BE2C (cell line): ENCODE measurements around the gene SLFN5.
"Not testable (repeated sequence)": the region's sequence is repeated elsewhere in the genome, so short reads cannot be mapped to it uniquely, and the experiment has no call there.

Experiments
- DNase-seq: peaks from one replicate; pipeline ENCODE4 v3.0.0-alpha.2; 2020
- H3K27me3 ChIP-seq: fragments of 250-450 bp; sonication (Bioruptor Pico); 2 replicates; pipeline ENCODE4 v1.5.1; 2020; ENCODE audit warnings: mild to moderate bottlenecking
- H3K36me3 ChIP-seq: fragments of 250-450 bp; sonication (Bioruptor Pico); 2 replicates; pipeline ENCODE4 v1.5.1; 2020; ENCODE audit warnings: mild to moderate bottlenecking
- H3K4me1 ChIP-seq: fragments of 250-450 bp; sonication (Bioruptor Pico); 2 replicates; pipeline ENCODE4 v1.5.1; 2020
- H3K4me3 ChIP-seq: 2 replicates; pipeline ENCODE4 v1.5.1; 2011; ENCODE audit warnings: low read depth, low read length
- H3K9me3 ChIP-seq: fragments of 250-450 bp; sonication (Bioruptor Pico); 2 replicates; pipeline ENCODE4 v1.5.1; 2020
- CTCF ChIP-seq: IDR thresholded peaks from 2 replicates; pipeline ENCODE4 v1.5.1; 2012; ENCODE audit warnings: mild to moderate bottlenecking, low read depth, low read length

The SLFN5 gene

GRCh38 chr17:35257208-35257659 is 14.4 kb downstream of the SLFN5 start:
- H3K9me3 ChIP-seq = no peaks in the 10 kb centered on the region
- no peak for DNase-seq
- H3K4me3 ChIP-seq = no peak overlapping the region
- H3K4me1 ChIP-seq = no peaks in the 10 kb centered on the region
- no peak for TF ChIP-seq CTCF
- H3K36me3 ChIP-seq = no peaks in the 10 kb centered on the region
- H3K27me3 ChIP-seq = peaks cover 20% of the 10 kb centered on the region

GRCh38 chr17:35259001-35259400 is 16.1 kb downstream of the SLFN5 start:
- no peaks in the 10 kb centered on the region for H3K4me1 ChIP-seq
- no peaks in the 10 kb centered on the region for H3K36me3 ChIP-seq
- H3K9me3 ChIP-seq = no peaks in the 10 kb centered on the region
- H3K4me3 ChIP-seq = no peak overlapping the region
- no peak for TF ChIP-seq CTCF
- no peak for DNase-seq
- peaks cover 31% of the 10 kb centered on the region for H3K27me3 ChIP-seq

- no peaks in the 10 kb centered on the region for H3K9me3 ChIP-seq
- no peak for TF ChIP-seq CTCF
- no peak overlapping the region for H3K4me3 ChIP-seq
- no peak for DNase-seq
- H3K36me3 ChIP-seq = no peaks in the 10 kb centered on the region
- H3K4me1 ChIP-seq = no peaks in the 10 kb centered on the region; the same call in 1 of the 2 replicates
- H3K27me3 ChIP-seq = peaks cover 48% of the 10 kb centered on the region
Measured at GRCh38 chr17:35265071-35265470, 22.2 kb downstream of the SLFN5 start.

GRCh38 chr17:35265566-35266141 is 22.8 kb downstream of the SLFN5 start:
- no peaks in the 10 kb centered on the region for H3K36me3 ChIP-seq

GRCh38 chr17:35274167-35275066 is 31.5 kb downstream of the SLFN5 start:
- H3K9me3 ChIP-seq, H3K36me3 ChIP-seq, H3K4me1 ChIP-seq, DNase-seq, H3K4me3 ChIP-seq, H3K27me3 ChIP-seq: not testable (repeated sequence)

More at GRCh38 chr17:35265566-35266141, 22.8 kb downstream of the SLFN5 start:
- Histone ChIP-seq H3K9me3 (no peaks in the 10 kb centered on the region), H3K27me3 (peaks cover 53% of the 10 kb centered on the region), H3K4me1 (no peaks in the 10 kb centered on the region; the same call in 1 of the 2 replicates), H3K4me3 (no peak overlapping the region)
- TF ChIP-seq CTCF = no peak
- DNase-seq = no peak

GRCh38 chr17:35278454-35278853 is 35.6 kb downstream of the SLFN5 start:
- H3K4me1 ChIP-seq, H3K9me3 ChIP-seq, H3K4me3 ChIP-seq, DNase-seq, H3K36me3 ChIP-seq, H3K27me3 ChIP-seq: not testable (repeated sequence)

GRCh38 chr17:35278876-35279275 is 36.0 kb downstream of the SLFN5 start:
- not testable (repeated sequence) for DNase-seq, H3K4me3 ChIP-seq, H3K27me3 ChIP-seq, H3K9me3 ChIP-seq, H3K4me1 ChIP-seq, H3K36me3 ChIP-seq
